ENCODE results near the gene ROR1. TPM values are rescaled to one million over a fixed set of nuclear protein-coding genes. Genes with fewer than 3 reads are reported as not detected.

Gene ROR1
- total and polyA plus RNA-seq, 8 donors, result 25.5 to 95.8 (median 83.0) TPM

DNA sequence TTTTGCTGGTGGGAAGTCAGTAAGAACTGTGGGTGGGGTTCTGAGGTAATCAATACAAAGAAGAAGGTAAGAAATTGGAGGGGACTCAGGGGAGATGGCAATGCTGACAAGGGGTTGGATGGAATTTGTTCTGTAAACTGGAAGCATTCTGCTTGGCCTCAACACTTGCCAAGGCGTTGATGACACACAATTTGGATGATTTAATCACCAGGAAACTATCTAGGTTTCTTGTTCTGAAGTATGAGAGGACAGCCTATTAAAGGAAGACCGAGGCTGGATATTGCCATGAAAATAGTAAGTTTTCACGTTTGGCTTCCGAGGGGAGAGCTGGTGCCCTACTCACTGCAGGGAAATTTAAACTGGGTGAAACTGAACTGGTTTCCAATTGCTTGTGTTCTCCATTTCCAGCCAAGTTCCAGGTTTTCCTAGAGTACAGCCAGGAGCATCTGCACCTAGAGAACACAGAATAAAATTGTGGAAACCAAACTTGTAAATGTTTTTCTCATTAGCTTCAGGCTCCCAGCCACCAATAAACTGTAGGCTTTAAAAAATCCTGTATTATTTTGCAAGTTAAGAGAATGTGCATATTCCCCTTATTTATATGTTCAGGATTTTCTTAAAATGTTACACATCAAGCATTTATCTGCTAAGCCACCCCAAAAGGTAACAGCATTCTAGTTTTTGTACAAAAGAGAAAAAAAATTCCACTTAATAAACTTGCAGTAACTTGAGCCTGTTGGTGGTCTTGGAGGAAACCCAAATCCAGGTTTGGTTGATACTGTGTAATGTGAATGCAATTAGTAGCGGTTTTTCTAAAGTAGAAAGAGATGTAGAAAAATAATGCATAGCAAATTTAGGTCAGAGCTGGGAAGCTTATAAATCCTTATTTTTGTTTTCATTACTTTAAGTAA lies 53.8 kb downstream of the ROR1 start:
- Histone ChIP-seq H3K9me3 (no peaks in the 10 kb centered on the region), H3K4me1 (peaks cover 0 to 3% of the 10 kb centered on the region in 2 donors), H3K27ac (no peak overlapping the region), H3K27me3 (no peaks in the 10 kb centered on the region), H3K4me3 (no peak overlapping the region), H3K36me3 (no peaks in the 10 kb centered on the region)
- intact Hi-C loops (cut with DNase I), result no loop called here
- no peak for ATAC-seq
- DNase-seq, result no peak
- TF ChIP-seq, protein P1, sequence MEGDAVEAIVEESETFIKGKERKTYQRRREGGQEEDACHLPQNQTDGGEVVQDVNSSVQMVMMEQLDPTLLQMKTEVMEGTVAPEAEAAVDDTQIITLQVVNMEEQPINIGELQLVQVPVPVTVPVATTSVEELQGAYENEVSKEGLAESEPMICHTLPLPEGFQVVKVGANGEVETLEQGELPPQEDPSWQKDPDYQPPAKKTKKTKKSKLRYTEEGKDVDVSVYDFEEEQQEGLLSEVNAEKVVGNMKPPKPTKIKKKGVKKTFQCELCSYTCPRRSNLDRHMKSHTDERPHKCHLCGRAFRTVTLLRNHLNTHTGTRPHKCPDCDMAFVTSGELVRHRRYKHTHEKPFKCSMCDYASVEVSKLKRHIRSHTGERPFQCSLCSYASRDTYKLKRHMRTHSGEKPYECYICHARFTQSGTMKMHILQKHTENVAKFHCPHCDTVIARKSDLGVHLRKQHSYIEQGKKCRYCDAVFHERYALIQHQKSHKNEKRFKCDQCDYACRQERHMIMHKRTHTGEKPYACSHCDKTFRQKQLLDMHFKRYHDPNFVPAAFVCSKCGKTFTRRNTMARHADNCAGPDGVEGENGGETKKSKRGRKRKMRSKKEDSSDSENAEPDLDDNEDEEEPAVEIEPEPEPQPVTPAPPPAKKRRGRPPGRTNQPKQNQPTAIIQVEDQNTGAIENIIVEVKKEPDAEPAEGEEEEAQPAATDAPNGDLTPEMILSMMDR (IDR thresholded peaks at IDR 0.05), result no peak

DNA sequence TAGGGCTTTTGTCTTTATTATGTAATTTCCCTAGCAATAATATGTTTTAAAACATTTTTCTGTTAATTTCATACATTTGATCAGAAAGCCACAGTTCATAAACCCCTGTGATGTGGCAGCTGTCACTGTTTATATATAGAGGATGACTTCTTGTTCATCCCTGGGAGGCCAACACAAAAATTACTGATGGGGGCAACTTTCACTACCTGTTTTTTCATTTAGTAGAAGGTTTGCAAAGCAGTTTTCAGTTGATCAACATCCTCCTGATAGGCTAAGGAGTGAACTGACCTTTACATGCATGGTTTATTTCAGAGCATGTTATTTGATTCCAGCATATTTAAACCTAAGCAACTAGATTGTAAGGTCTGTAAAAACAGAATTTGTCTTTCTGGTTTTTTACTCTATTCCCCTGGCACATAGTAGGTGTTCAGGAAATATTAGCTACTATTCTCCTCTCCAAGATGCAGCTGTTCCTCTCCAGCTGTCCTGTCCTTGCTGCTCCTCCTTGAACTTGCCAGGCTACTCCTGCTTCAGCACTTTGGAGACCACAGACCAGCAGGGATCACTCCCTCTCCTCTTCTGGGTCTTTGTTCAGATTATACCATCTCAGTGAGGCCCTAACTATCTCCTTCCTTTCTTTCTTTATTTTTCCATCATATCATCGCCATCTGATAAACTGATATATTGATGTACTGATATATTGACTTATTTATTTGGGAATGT lies 54.7 kb downstream of the ROR1 start:
- no peaks in the 10 kb centered on the region for H3K36me3 ChIP-seq
- H3K9me3 ChIP-seq, result no peaks in the 10 kb centered on the region
- no peak overlapping the region for H3K27ac ChIP-seq
- ATAC-seq, result no peak
- DNase-seq, result no peak
- no peak overlapping the region for H3K4me3 ChIP-seq
- no peaks in the 10 kb centered on the region for H3K27me3 ChIP-seq
- intact Hi-C loops (cut with DNase I), result no loop called here
- TF ChIP-seq, protein P1 (IDR thresholded peaks at IDR 0.05), result no peak
- peaks cover 0 to 3% of the 10 kb centered on the region in 2 donors for H3K4me1 ChIP-seq

DNA sequence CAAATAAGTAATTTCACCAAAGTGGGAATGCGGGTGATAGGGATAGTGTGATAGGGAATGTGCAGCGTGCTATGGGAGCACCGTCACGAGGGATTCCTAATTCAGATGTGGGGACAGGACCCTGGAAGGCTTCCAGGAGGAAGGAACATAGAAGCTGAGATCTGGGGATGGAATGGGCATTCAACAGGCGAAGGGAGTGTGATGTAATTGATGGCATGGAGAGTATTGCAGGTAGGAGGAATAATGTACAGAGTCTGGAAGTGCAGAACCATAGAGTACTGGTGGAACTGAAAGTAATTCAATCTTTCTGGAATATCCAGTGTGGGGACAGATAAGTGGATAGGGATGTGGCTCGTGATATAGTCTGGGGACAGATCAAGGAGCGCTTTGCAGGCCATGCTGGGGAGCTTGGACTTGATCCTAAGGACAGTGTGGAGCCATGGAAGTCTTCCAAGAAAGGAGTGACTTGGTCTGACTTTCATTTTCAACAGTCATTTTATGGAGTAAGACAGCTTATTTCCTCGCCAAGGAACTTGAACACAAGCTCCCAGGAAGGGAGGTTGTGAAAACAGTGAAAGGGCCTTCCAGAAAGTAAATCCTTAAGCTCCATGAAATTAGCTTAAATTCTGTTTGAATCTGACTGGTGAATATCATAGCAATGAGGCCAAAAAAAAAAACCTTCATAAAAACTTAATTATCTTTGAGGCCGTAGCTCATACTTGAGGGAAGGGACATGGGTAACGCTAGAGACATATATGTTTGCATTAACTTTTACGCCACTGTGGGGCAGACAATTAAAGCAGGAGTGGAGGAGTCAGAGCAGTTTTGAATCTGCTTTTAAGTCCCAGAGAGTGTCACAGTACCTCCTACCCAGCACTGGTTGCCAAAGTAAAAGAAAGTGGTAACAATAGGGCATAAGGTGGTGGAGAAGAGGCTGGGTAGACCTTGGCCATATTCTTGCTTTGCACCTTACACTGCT lies 55.8 kb downstream of the ROR1 start:
- H3K36me3 ChIP-seq, result no peaks in the 10 kb centered on the region
- no peaks in the 10 kb centered on the region for H3K27me3 ChIP-seq
- ATAC-seq, result peak; percentile 71
- peak in 2 of 4 donors; percentile 74 to 83 for DNase-seq
- peak overlapping the region in 1 of 2 donors; percentile 9 for H3K27ac ChIP-seq
- TF ChIP-seq, protein P1 (IDR thresholded peaks at IDR 0.05), result no peak
- peaks cover 0 to 3% of the 10 kb centered on the region in 2 donors for H3K4me1 ChIP-seq
- intact Hi-C loops (cut with DNase I), result no loop called here
- no peak overlapping the region for H3K4me3 ChIP-seq
- H3K9me3 ChIP-seq, result no peaks in the 10 kb centered on the region

DNA sequence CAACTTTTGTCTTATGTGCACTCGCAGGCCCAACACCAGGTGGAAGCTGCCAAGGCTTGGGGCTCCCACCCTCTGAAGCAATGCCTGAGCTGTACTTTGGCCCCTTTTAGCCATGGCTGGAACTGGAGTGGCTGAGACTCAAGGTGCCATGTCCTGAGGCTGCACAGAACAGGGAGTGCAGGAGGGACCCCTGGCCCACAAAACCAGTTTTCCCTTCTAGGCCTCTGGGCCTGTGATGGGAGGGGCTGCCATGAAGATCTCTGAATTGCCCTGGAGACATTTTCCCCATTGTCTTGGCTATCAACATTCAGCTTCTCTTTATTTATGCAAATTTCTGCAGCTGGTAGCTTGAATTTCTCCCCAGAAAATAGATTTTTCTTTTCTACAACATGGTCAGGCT lies 57.6 kb downstream of the ROR1 start:
- peaks cover 0 to 3% of the 10 kb centered on the region in 2 donors for H3K4me1 ChIP-seq
- no peaks in the 10 kb centered on the region for H3K9me3 ChIP-seq
- TF ChIP-seq, protein P1 (IDR thresholded peaks at IDR 0.05), result no peak
- DNase-seq (peak in 1 of 4 donors; percentile 19), ATAC-seq (no peak)
- no peaks in the 10 kb centered on the region for H3K36me3 ChIP-seq
- no peak overlapping the region for H3K27ac ChIP-seq
- H3K27me3 ChIP-seq, result no peaks in the 10 kb centered on the region
- H3K4me3 ChIP-seq, result no peak overlapping the region
- intact Hi-C loops (cut with DNase I), result no loop called here
